ENCODE results near the gene INSC. TPM values are rescaled to one million over a fixed set of nuclear protein-coding genes. Genes with fewer than 3 reads are reported as not detected.

INSC gene
- polyA plus RNA-seq, 3 donors, result not detected

- intact Hi-C loops (cut with micrococcal nuclease), result no loop called here
- TF ChIP-seq CTCF (IDR thresholded peaks at IDR 0.05), result no peak
- H3K27ac Mint-ChIP-seq, result no peak overlapping the region
- H3K4me3 Mint-ChIP-seq, result no peak overlapping the region
- Histone ChIP-seq H2AFZ (ENCODE audit: insufficient read depth, low read depth, low read length, poor library complexity, severe bottlenecking) (no peak overlapping the region), H3K4me3 (replicated peaks in 1 of 3; ENCODE audit: low read depth in 2 of 3, low read length in 3 of 3) (no peak overlapping the region), H3K27me3 (ENCODE audit: control insufficient read depth in 2 of 2, insufficient read depth in 2 of 2, low read length in 2 of 2) (no peaks in the 10 kb centered on the region), H3K9me3 (replicated peaks in 1 of 2; ENCODE audit: control insufficient read depth in 1 of 2, insufficient read depth in 1 of 2, low read length in 2 of 2) (no peaks in the 10 kb centered on the region), H3K4me2 (replicated peaks; ENCODE audit: extremely low read depth, low read length, poor library complexity, severe bottlenecking) (no peak overlapping the region), H3K27ac (ENCODE audit: low read depth in 1 of 2, low read length in 2 of 2) (no peak overlapping the region), H3K36me3 (replicated peaks in 1 of 2; ENCODE audit: control insufficient read depth in 1 of 2, insufficient read depth in 2 of 2, low read length in 2 of 2) (no peaks in the 10 kb centered on the region), H3K79me2 (ENCODE audit: insufficient read depth, low read length) (no peaks in the 10 kb centered on the region), H4K20me1 (ENCODE audit: insufficient read depth, low read length) (no peaks in the 10 kb centered on the region), H3K4me1 (ENCODE audit: control insufficient read depth in 1 of 2, insufficient read depth in 2 of 2, low read length in 2 of 2) (no peaks in the 10 kb centered on the region), H3K9ac (ENCODE audit: insufficient read depth, low read length, poor library complexity, severe bottlenecking) (no peak overlapping the region)
- DNase-seq, result no peak
- H3K9me3 Mint-ChIP-seq, result peaks cover 0 to 2% (median 0%) of the 10 kb centered on the region in 7 donors
- no peaks in the 10 kb centered on the region for H3K4me1 Mint-ChIP-seq
- H3K27me3 Mint-ChIP-seq (ENCODE audit: low read depth in 3 of 3), result peaks cover 0 to 3% (median 1%) of the 10 kb centered on the region in 3 donors
- no peaks in the 10 kb centered on the region for H3K36me3 Mint-ChIP-seq
- 96% methylated on average over 3 of the region's 5 CpGs for WGBS (ENCODE audit: insufficient coverage)
Observed at GRCh38 chr11:15278128-15278527, 163.4 kb downstream of the INSC start.

GRCh38 chr11:15280393-15280792, 165.7 kb downstream of the INSC start:
- Histone ChIP-seq H3K9ac (ENCODE audit: insufficient read depth, low read length, poor library complexity, severe bottlenecking) (no peak overlapping the region), H3K4me3 (replicated peaks in 1 of 3; ENCODE audit: low read depth in 2 of 3, low read length in 3 of 3) (no peak overlapping the region), H3K27ac (ENCODE audit: low read depth in 1 of 2, low read length in 2 of 2) (no peak overlapping the region), H3K36me3 (replicated peaks in 1 of 2; ENCODE audit: control insufficient read depth in 1 of 2, insufficient read depth in 2 of 2, low read length in 2 of 2) (no peaks in the 10 kb centered on the region), H3K27me3 (ENCODE audit: control insufficient read depth in 2 of 2, insufficient read depth in 2 of 2, low read length in 2 of 2) (no peaks in the 10 kb centered on the region), H2AFZ (ENCODE audit: insufficient read depth, low read depth, low read length, poor library complexity, severe bottlenecking) (no peak overlapping the region), H3K9me3 (replicated peaks in 1 of 2; ENCODE audit: control insufficient read depth in 1 of 2, insufficient read depth in 1 of 2, low read length in 2 of 2) (no peaks in the 10 kb centered on the region), H3K79me2 (ENCODE audit: insufficient read depth, low read length) (no peaks in the 10 kb centered on the region), H3K4me2 (replicated peaks; ENCODE audit: extremely low read depth, low read length, poor library complexity, severe bottlenecking) (no peak overlapping the region), H4K20me1 (ENCODE audit: insufficient read depth, low read length) (no peaks in the 10 kb centered on the region), H3K4me1 (ENCODE audit: control insufficient read depth in 1 of 2, insufficient read depth in 2 of 2, low read length in 2 of 2) (no peaks in the 10 kb centered on the region)
- Mint-ChIP-seq H3K9me3 (peaks cover 0 to 4% (median 0%) of the 10 kb centered on the region in 7 donors), H3K4me3 (no peak overlapping the region), H3K36me3 (no peaks in the 10 kb centered on the region), H3K27ac (no peak overlapping the region), H3K27me3 (ENCODE audit: low read depth in 3 of 3) (peaks cover 1 to 3% (median 2%) of the 10 kb centered on the region in 3 donors), H3K4me1 (no peaks in the 10 kb centered on the region)
- intact Hi-C loops (cut with micrococcal nuclease), result no loop called here
- DNase-seq, result no peak
- no peak for TF ChIP-seq CTCF (IDR thresholded peaks at IDR 0.05)

Data from CD14-positive monocyte (primary cell).